ENCODE measurements around the gene TMEM190.
A peak's percentile ranks its signal among the peaks of the same experiment; 100 is the strongest.

The TMEM190 gene

GRCh38 chr19:55339105-55339888 lies 37.3 kb upstream of the TMEM190 start, which contains the start of gene KMT5C (continued):
- peak; percentile 85 for TF ChIP-seq ZNF398 (tag by site-specific recombination; IDR thresholded peaks at IDR 0.05)
- no peak for TF ChIP-seq ZNF19 (tag by site-specific recombination; IDR thresholded peaks at IDR 0.05; ENCODE audit: low read depth)
- peak; percentile 92 for TF ChIP-seq ZNF629 (tag by site-specific recombination; IDR thresholded peaks at IDR 0.05)
- TF ChIP-seq ZBTB10 (tag by site-specific recombination; IDR thresholded peaks at IDR 0.05), result peak; percentile 67; the same call in 1 of the 2 replicates
- TF ChIP-seq ZNF175 (tag by site-specific recombination; IDR thresholded peaks at IDR 0.05), result no peak
- TF ChIP-seq HIC1 (tag by site-specific recombination; IDR thresholded peaks at IDR 0.05), result no peak
- no peak for TF ChIP-seq ELK4 (IDR thresholded peaks at IDR 0.05; ENCODE audit: borderline replicate concordance, low read depth, low read length)
- peak; percentile 99 for TF ChIP-seq ZBTB48 (tag by site-specific recombination; IDR thresholded peaks at IDR 0.05)
- TF ChIP-seq SETDB1 (IDR thresholded peaks at IDR 0.05; ENCODE audit: insufficient read length, low read length), result no peak
- no peak for TF ChIP-seq ZNF10 (tag by site-specific recombination; IDR thresholded peaks at IDR 0.05)
- no peak for TF ChIP-seq ZSCAN5A (tag by site-specific recombination; IDR thresholded peaks at IDR 0.05)
- no peak for TF ChIP-seq ZSCAN23 (tag by site-specific recombination; IDR thresholded peaks at IDR 0.05)
- no peak for TF ChIP-seq GLI2 (tag by site-specific recombination; IDR thresholded peaks at IDR 0.05; ENCODE audit: borderline replicate concordance, low read depth)
- no peak for TF ChIP-seq ZFP37 (tag by site-specific recombination; IDR thresholded peaks at IDR 0.05)
- TF ChIP-seq ZBTB20 (tag by site-specific recombination; IDR thresholded peaks at IDR 0.05), result no peak
- TF ChIP-seq ZNF366 (tag by site-specific recombination; conservative IDR thresholded peaks at IDR 0.05), result peak; percentile 98
- no peak for TF ChIP-seq REST (tag by site-specific recombination; IDR thresholded peaks at IDR 0.05)
- no peak for TF ChIP-seq ZNF624 (tag by site-specific recombination; IDR thresholded peaks at IDR 0.05)
- TF ChIP-seq ZNF18 (tag by site-specific recombination; IDR thresholded peaks at IDR 0.05), result no peak
- no peak; the same call in 1 of the 2 replicates for TF ChIP-seq HOXC10 (CRISPR knock-in tag; IDR thresholded peaks at IDR 0.05)
- peak; percentile 76; the same call in 1 of the 2 replicates for TF ChIP-seq ZNF76 (tag by site-specific recombination; IDR thresholded peaks at IDR 0.05; ENCODE audit: borderline replicate concordance, low read depth)
- TF ChIP-seq ZNF701 (tag by site-specific recombination; IDR thresholded peaks at IDR 0.05), result no peak

All from HEK293 (cell line).